HG03097 (cell line): ENCODE data around the gene CDC37L1.

Source experiments
- ATAC-seq: cut with Tn5 transposase; IDR thresholded peaks from one replicate; pipeline ENCODE4 v1.9.1; 2021; ENCODE audit not compliant: unreplicated experiment, low FRiP score

Gene CDC37L1

DNA sequence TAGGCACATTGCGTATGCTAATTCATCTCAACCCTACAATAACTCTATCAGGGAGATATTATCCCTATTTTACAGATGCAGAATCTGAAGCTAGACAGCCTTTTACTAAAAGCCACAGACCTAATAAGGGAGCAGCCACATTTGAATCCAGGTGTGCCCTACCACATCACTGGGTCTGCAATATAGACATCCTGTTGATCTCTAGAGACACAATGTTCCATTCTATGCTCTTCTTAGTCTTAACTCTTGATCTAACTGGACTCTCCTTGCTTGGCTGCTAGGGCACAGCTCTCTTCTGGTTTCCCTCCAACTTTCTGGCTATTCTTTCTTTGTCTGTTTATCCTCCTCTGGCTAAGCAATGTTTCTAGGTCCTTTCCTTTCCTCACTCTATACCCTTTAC, 11.7 kb upstream of the CDC37L1 start:
- ATAC-seq: no peak

DNA sequence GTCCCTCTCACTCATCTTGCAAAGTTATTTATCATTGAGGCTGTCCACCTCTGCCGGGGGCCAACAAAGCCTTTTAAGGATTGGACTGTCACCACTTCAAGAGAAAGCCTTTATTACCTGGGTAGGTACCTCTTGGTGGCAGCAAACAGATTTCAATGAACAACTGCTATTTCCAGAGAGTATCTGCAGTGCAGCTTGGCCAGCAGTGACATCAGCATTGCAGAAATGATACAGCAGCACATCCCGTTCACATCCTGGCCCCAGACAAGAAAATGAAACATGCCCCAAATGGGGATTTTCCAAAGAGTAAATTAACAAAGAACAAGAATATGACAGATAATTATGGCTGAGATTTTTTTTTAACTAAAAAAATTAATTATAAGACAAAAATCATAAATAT, 10.8 kb upstream of the CDC37L1 start:
- ATAC-seq: no peak

DNA sequence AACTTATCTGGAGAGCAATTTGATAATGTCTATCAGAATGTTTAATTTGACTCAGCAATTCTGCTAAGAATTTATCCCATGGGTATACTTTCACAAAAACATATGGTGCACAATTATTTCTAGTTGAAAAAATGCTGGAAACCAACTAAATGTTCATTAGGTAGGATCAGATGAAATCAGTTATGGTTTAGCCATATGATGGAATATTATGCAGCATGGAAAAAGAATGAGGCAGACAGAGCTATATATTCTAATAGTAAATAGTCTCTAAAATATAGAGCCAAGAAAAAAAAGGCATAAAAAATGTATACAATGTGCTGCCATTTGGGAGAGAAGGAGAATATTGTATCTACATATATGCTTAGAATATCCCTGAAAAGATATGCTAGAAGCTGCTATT, 9.5 kb upstream of the CDC37L1 start:
- ATAC-seq: no peak

DNA sequence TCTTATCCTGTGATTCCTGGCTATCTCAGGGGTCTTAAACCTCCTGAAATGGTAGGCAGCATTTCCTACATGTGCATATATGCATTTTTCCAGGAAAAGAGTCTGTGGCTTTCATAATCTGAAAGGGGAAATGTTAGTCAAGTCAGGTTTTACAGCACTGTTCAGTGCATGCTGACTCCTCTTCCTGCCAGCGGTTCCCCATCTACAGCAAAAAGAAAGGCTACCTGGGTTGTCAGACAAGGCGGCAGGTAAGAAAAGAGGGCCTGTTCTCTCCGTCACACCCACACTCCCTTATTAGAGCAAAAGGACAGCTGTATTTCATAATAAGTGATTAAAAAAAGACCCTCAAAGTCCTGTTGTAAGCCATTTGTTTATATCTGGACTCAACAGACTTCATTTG, 8.8 kb upstream of the CDC37L1 start:
- no peak for ATAC-seq

DNA sequence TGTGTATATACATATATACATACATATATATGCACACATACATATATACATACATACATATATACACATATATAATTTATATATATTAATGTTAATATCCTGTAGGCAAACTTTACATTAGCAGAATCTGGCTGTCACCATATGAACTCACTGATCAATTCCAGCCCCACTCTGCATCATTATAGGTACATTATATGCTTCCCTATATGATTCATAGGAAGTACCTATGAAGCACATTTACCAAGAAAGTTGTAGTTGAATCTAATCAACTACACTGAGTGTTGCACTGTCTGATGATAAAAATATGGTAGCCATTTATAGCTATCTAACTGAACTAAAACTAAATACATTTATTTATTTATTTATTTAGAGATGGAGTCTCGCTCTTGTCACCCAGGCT, 7.6 kb upstream of the CDC37L1 start:
- no peak for ATAC-seq

DNA sequence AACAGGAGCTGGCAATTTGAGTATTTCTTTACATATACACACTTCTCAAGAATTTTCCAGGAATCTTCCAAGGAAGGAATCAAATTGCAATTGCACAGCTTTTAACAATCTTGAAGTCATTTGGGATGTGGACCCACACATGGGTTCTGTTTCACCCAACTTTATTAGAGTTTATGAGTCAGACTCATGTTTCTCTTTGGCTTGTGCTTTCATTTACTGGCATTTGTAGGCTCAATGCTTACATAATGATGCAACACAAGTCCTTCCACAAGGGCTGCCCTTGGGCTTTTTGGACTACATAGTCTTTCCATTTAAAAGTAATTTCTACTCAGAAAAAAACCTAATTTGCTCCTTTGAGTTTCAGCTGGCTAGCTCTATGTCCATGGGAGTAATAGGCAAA, 4.6 kb upstream of the CDC37L1 start:
- ATAC-seq: no peak

DNA sequence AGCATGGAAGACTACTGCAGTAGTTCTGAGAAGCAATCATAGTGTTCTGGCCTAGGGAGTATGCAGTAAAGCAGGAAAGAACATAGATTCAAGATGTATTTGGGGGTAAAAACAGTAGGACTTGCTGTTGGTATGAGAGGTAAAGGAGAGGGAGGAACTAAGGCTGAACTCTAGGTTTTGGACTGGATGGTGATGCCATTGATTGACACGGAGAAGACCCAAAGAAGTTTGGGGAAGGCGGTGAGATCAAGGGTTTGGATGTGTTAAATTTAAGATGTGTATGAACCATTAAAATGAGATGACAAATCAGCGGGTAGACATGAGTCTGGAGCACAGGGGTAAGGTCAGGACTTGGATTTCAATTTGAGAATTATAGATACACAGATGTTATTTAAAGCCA, 2.0 kb upstream of the CDC37L1 start:
- no peak for ATAC-seq

DNA sequence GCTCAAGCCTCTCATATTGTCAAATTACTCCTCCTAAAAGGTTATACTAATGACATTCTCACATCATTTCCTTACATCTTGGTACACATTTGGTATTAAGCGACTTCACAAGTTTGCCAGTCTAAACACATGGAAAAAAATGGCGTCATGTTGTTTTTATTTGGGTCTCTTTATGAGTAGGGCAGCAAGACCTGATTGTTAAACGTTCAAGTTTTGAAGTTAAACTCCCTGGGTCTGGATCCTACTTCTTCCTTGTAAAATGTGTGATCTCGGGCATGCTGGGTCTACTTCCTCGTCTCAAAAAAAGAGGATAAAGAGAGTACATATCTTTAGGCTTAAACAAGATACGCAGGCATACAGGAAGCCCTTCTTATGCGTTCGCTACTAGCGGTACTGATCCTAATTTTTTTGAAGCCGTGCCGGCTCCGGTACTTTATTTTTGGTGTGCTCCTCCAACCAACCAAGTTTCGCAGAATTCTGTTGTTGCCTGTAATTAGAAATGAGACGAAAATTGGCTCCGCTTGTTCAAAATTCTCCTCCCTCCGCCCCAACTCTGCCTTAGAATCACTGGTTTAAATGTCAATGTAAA, 596 bp upstream of the CDC37L1 start:
- no peak for ATAC-seq

DNA sequence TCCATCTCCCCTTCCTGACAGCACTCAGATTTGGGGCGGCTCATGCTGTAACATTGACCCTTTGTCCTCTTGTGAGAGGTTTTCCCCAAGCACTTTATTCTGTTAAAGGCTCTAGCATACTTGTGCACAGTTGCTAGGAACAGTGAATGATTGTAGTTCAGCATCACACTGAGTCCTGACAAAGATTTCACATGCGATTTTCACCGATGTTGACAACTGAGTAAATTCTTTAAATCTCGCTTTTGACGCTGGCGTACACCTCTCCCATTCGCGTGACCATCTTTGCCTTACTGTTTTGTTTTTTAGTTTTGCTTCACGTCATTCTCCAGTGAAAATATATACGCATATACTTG, 780 bp downstream of the CDC37L1 start:
- ATAC-seq: peak; percentile 10

DNA sequence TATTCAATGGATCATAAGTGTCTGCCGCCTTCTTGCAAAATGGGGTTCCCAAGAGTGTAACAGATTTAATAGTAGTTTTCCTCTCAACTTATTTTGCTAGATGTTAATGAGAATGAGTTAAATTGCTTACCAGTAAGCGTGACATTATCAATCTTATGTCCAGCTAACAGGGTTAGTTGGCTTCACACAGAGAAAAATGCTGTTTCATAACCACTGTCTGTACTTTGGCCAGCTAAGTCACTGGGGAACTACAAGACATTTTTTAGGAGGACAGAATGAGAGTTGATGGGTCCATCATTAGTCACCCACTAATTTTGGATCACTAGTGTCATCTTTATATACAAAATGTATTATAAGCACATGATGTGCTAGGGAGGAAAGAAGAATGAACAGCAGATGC, 1.4 kb downstream of the CDC37L1 start:
- ATAC-seq: no peak

DNA sequence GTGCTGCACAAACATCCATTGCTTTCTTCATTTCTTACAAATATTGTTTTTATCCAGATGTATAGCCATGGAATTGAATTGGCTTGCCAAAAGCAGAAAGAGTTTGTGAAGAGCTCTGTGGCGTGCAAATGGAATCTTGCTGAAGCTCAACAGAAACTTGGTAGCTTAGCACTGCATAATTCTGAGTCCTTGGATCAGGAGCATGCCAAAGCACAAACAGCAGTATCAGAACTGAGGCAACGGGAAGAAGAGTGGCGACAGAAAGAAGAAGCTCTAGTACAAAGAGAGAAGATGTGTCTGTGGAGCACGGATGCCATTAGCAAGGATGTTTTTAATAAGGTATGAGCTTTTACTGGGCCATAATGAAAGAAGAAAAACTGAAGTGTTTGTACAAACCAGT, 5.5 kb downstream of the CDC37L1 start:
- no peak for ATAC-seq

DNA sequence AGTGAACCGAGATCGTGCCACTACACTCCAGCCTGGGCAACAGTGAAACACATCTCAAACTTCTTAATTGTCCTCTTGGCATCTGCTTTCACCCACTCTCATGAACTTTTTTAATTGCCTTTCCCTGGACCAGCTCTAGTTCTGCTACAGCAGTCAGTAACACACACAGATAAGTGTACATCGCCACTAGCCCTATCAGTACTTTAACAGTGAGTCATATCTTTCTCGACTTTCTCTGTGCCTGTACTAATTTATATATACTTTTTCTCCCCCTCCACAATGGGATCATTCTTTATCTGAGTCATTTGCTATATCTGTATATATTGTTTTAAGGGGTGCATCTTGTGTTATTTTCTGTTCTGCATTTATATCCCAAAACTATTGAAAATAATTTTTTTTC, 6.7 kb downstream of the CDC37L1 start:
- no peak for ATAC-seq

DNA sequence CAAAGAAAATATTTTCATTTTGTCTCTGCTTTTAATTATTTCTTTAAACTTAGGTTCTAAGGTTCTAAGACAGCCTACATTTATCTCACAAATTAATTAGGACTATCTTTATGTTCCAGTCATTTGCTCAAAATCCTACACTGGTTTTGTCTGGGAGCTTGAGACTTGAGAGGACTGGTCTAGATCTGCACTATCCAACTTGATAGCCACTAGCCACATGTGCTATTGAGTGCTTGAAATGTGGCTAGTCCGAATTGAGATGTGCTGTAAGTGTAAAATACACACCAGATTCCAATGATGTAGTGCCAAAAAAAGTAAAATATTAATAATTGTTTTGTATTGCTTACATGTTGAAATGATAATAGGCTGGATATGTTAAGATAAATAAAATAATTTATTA, 7.2 kb downstream of the CDC37L1 start:
- ATAC-seq: no peak

DNA sequence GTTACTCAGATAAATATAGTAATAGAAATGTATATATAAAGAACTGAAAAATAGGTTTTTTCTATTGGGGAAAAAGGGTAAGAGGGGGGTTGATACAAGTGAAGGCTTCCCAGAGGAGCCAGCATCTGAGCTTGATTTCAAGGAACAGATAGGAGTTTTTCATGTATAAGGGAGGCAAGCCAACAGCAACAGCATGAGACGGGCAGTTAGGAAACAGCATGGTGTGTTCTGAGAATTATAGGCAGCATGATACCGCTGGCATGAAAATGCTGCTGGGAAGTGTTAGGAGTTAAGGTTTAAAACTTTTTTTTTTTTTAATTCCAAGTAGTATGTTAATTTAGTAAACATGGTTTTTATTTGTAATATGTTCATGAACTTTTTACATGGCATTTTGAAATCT, 9.7 kb downstream of the CDC37L1 start:
- ATAC-seq: no peak

DNA sequence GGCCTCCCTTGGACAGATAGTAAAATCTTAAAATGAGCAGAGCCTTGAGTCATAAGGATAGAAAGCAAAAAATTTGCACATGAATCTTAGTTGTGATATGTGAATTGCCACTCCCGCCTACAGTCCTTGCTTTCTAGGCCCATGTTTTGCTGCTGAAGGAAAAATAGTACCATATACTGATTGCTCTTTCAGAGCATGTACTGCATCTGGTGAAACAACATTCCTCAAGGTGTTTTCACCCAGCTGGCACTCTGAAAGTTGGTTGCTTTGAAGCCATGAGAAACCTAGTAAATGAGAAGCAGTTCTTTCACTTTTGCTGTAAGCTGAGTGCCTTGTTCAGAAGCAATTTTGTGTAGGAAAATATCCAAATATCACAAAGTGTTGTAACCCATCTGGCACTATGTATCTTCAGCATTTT, 10.3 kb downstream of the CDC37L1 start:
- ATAC-seq: peak; percentile 40

DNA sequence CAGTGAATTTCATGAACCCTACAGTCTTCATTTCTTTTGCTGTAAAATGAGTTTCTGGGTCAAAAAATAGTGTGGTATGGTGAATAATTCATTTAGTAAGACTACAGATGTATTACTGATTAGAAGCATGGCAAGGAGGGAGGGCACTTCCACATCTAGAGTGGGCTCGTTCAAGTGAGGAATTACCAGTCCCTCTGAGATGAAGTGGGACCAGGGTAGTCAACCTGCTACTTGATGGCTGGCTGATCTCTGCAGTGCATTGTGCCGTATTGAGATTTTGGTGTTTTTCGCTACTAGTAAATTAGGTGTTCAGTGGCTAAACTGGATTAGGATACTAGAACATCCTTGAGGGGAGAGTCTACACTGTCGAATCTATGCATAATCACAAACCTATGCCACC, 10.8 kb downstream of the CDC37L1 start:
- ATAC-seq: peak; percentile 43

DNA sequence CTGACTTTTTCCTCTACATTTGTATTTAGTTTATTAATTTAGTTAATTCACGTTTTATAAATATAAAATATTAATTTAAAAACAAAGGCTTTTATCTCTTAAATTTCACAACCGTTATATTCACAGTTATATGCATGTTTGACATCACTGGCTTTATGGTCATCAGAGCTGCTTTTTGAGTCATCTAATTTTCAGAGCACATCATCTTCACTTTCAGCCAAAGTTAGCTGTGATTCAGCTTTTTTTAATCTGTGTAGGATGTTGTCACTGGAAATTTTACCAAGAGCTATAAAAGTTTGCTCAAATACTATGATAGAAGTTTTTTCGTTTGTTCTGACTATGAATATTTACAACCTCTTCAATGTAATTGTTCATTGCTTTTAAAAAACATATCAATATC, 12.4 kb downstream of the CDC37L1 start:
- no peak for ATAC-seq

DNA sequence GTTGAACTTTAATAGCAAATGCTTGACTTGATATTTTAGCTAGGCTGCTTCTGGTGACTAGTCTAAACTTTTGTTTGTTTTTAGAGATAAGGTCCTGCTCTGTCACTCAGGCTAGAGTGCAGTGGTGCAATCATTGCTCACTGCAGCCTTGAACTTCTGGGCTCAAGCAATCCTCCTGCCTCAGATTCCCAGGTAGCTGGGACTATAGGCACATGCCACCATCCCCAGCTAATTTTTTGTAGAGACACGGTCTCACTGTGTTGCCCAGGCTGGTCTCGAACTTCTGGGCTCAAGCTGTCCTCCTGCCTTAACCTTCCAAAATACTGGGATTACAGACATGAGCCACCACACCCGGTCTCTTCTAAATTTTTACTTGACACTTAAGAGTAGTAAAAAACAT, 20.7 kb downstream of the CDC37L1 start:
- no peak for ATAC-seq

DNA sequence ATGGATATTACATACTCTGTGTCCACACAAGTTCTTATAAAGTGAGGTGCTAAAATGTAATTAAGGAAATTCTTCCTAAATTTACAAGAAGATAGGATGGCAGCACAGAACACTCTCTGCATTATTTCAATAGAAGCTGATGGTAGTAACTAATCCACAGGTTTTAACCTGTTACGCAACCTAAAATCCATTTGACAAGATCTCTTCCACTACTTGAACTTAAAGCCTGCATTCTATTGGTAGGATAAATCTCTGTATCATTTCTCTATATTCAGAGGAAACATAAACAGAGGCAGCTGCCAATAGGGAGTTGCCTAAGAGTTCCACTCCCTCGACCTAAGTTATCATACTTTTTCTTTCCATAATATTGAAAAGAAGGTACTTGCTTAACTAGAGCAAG, 21.6 kb downstream of the CDC37L1 start:
- no peak for ATAC-seq

DNA sequence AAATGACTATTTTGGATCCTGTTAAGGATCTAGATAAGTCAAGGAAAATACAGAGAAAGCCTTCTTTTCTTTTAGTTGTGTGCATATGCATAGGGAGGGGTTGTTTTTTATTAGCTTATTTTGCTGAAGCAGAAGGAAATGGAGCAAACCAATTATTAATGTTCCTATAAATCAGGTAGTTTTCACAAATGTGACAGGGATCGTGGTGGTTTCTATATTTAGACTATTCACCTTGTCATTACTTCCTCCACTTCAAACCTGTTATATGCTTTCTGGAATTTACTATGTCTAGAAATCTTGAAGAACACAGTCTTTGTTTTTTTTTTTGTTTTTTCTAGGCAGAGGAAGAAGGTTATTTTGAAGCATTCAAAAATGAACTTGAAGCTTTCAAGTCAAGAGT, 22.2 kb downstream of the CDC37L1 start:
- ATAC-seq: no peak

DNA sequence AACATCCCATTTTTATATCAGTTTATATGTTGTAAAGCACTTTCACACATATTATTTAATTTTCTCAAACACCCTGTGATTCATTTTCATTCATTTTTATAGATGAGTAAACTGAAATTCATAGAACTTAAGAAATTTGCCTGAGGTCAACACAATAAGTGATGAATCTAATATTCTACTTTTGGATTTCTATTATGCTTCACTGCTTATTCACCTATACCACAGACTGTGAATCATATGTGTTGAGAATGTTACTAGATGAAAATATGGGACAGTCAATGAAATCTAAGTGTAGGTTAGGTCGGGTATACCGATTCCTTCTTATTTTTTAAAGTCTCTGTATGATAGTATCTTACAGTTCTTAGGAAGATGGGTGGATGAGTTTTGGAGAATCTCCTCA, 24.8 kb downstream of the CDC37L1 start:
- no peak for ATAC-seq

DNA sequence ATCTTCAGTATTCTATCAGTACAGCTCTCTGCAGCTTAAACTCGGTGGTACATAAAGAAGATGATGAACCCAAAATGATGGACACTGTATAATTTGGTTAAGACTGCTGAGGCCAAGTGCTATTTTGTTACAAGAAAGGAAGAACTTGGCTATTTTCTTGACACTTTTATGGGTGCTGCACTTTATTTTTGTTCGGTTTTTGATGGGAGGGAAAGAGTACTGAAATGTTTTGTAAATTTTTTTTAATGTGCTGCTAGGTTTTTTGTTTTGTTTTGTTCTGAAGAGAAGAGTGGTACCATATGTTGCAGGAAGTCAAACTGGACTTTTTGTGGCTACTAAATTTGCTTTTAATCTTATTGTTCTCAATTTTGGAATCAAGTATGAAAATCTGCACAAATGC, 26.7 kb downstream of the CDC37L1 start:
- ATAC-seq: no peak

DNA sequence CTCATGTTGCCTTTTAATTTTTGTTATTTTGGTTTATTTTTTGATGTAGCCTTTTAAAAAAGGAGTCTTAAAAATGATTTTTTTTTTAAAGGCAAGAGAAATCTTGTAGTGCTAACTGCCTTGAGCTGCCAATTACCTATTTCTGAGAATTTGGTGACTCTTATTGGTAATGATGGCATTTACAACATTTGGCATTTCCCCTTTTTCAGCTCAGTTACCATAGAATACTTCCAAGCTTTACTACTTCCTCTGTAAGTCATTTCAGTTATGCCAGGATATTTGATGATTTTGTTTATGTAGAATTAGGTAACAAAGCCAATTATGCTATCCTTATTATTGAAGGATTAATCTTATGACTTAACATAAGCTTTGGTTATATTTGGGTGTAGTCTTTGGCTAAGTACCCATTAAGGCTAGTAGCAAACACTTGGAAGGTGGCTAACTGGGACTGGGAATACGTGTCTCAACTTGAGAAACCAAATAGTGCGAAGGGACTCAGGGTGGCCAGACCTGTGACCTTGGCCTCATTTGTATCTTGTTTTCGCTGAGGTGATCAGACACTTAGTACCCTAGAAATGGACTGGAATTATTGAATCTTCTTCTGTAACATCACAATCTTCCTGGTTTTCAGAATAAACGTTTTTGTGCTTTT, 27.7 kb downstream of the CDC37L1 start:
- no peak for ATAC-seq
